K562 (cell line): ENCODE results near the gene LMBRD1. TPM values are rescaled to one million over a fixed set of nuclear protein-coding genes. Genes with fewer than 3 reads are reported as not detected.

Experiments
- CCAR2 ChIP-seq: fragments of 200-400 bp; formaldehyde crosslinking; IDR thresholded peaks from 2 replicates; pipeline ENCODE4 v1.6.1; 2017; ENCODE audit warnings: mild to moderate bottlenecking, low read depth, low read length
- COPS2 ChIP-seq: fragments of 450-650 bp; conservative IDR thresholded peaks from 2 replicates; pipeline ENCODE4 v1.6.1; 2016; ENCODE audit warnings: mild to moderate bottlenecking, moderate library complexity
- GATAD2A ChIP-seq: fragments of 450-650 bp; IDR thresholded peaks from 2 replicates; pipeline ENCODE4 v1.6.1; 2017
- KLF16 ChIP-seq: IDR thresholded peaks from 2 replicates; pipeline ENCODE4 v1.6.1; 2016; ENCODE audit warnings: antibody characterized with exemption
- MXD1 ChIP-seq: fragments of 250-450 bp; sonication (Bioruptor Pico); IDR thresholded peaks from 2 replicates; pipeline ENCODE4 v1.8.0; 2021; ENCODE audit warnings: borderline replicate concordance, mild to moderate bottlenecking, moderate library complexity; ENCODE audit not compliant: poor library complexity, severe bottlenecking
- NFIC ChIP-seq: fragments of 450-650 bp; IDR thresholded peaks from 2 replicates; pipeline ENCODE4 v1.6.1; 2017; ENCODE audit warnings: mild to moderate bottlenecking, inconsistent platforms
- NR2C2 ChIP-seq, 2 experiments: fragments of 200-800 bp in 1 of 2; sonication (Bioruptor generic) in 1 of 2; sonication (generic) in 1 of 2; formaldehyde crosslinking in 1 of 2; IDR thresholded peaks; 2 replicates each; pipeline versions ENCODE4 v1.6.1 to v1.8.0; 2016 to 2022; ENCODE audit warnings: mild to moderate bottlenecking in 1 of 2, missing compliant biosample characterization in 1 of 2, missing genetic modification characterization in 1 of 2, missing genetic modification reagents in 1 of 2
- PRPF4 ChIP-seq: fragments of 200-400 bp; formaldehyde crosslinking; IDR thresholded peaks from one replicate; pipeline ENCODE4 v1.6.1; 2017; ENCODE audit warnings: low read length, low read depth, mild to moderate bottlenecking; ENCODE audit not compliant: insufficient read depth, poor library complexity, severe bottlenecking
- RBBP5 ChIP-seq: fragments of 200-600 bp; sonication (generic); IDR thresholded peaks from 2 replicates; pipeline ENCODE4 v1.6.1; 2012; ENCODE audit warnings: borderline replicate concordance, mild to moderate bottlenecking, low read length, control low read depth, inconsistent platforms; ENCODE audit not compliant: insufficient read depth, poor library complexity, severe bottlenecking
- SMARCA4 ChIP-seq: fragments of 450-650 bp; IDR thresholded peaks from 2 replicates; pipeline ENCODE4 v1.6.1; 2016
- ZKSCAN8 ChIP-seq: fragments of 200-800 bp; sonication (Bioruptor generic); IDR thresholded peaks from 2 replicates; pipeline ENCODE4 v1.6.1; 2016; ENCODE audit warnings: missing genetic modification characterization, missing compliant biosample characterization
- ZNF766 ChIP-seq: fragments of 200-800 bp; sonication (Bioruptor generic); conservative IDR thresholded peaks from 2 replicates; pipeline ENCODE4 v1.6.1; 2016; ENCODE audit warnings: missing genetic modification characterization, missing compliant biosample characterization
- polyA plus RNA-seq, 8 experiments: library from polyadenylated mRNA; depleted of rRNA in 4 of 8; stranded (reverse) in 5 of 8; unstranded in 3 of 8; fragments of >200 nt; fragmentation: Nextera tagmentation in 2 of 8; fragmentation: Illumina TruSeq in 1 of 8; extraction: Ambion mirVana in 2 of 8; extraction: Trizol in 1 of 8; gene quantifications; 2 replicates each; pipeline versions ENCODE4 v1.2.1 to v1.2.3, GENCODE V29; 2011 to 2014; ENCODE audit warnings: inconsistent platforms in 1 of 8, missing spikeins in 1 of 8
- total RNA-seq, 7 experiments: library from RNA; depleted of rRNA in 6 of 7; stranded (reverse); fragments of >200 nt in 6 of 7; fragmentation: Illumina TruSeq in 2 of 7; extraction: Trizol in 2 of 7; gene quantifications; 2 replicates each; pipeline versions ENCODE4 v1.2.1 to v1.2.3, GENCODE V29; 2011 to 2021; ENCODE audit warnings: low replicate concordance in 1 of 7
- TF ChIP-seq, protein P1 (sequence below), 2 experiments: fragments of 450-650 bp; conservative IDR thresholded peaks; 2 replicates each; pipeline ENCODE4 v1.6.1; 2017; ENCODE audit warnings: mild to moderate bottlenecking in 2 of 2, moderate library complexity in 2 of 2
- TF ChIP-seq, protein P2 (sequence below): fragments of 250-450 bp; sonication (Bioruptor Pico); IDR thresholded peaks from 2 replicates; pipeline ENCODE4 v1.4.0; 2020; ENCODE audit warnings: mild to moderate bottlenecking, moderate library complexity
- TF ChIP-seq, protein P3 (sequence below): conservative IDR thresholded peaks from 2 replicates; pipeline ENCODE4 v1.6.1; 2011; ENCODE audit warnings: low read depth, mild to moderate bottlenecking, low read length; ENCODE audit not compliant: control insufficient read depth

Gene LMBRD1
- total and polyA plus RNA-seq, 9 of the 15 experiments (the other 6 are each of a cell fraction or from before 2014, with no cell fraction given), result 14.0 to 85.2 (median 26.5) TPM

- TF ChIP-seq NFIC (0 out of 2 replicates have a peak, but pooled peaks have one; percentile 6), ZNF766 (CRISPR knock-in tag) (peak; percentile 1; the same call in 1 of the 2 replicates), MXD1 (CRISPR knock-in tag) (no peak), COPS2 (no peak), RBBP5 (peak; percentile 47), PRPF4 (no peak), KLF16 (peak; percentile 73), CCAR2 (no peak), ZKSCAN8 (CRISPR knock-in tag) (no peak), SMARCA4 (no peak; the same call in 1 of the 2 replicates), NR2C2 (CRISPR knock-in tag; IDR thresholded peaks at IDR 0.05) (peak; percentile 14; the same call in 1 of the 2 replicates), NR2C2 (tag; IDR thresholded peaks at IDR 0.05) (peak; percentile 97), GATAD2A (no peak)
- TF ChIP-seq, protein P1, sequence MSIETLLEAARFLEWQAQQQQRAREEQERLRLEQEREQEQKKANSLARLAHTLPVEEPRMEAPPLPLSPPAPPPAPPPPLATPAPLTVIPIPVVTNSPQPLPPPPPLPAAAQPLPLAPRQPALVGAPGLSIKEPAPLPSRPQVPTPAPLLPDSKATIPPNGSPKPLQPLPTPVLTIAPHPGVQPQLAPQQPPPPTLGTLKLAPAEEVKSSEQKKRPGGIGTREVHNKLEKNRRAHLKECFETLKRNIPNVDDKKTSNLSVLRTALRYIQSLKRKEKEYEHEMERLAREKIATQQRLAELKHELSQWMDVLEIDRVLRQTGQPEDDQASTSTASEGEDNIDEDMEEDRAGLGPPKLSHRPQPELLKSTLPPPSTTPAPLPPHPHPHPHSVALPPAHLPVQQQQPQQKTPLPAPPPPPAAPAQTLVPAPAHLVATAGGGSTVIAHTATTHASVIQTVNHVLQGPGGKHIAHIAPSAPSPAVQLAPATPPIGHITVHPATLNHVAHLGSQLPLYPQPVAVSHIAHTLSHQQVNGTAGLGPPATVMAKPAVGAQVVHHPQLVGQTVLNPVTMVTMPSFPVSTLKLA (conservative IDR thresholded peaks at IDR 0.05), result peak; percentile 68 to 75
- TF ChIP-seq, protein P2, sequence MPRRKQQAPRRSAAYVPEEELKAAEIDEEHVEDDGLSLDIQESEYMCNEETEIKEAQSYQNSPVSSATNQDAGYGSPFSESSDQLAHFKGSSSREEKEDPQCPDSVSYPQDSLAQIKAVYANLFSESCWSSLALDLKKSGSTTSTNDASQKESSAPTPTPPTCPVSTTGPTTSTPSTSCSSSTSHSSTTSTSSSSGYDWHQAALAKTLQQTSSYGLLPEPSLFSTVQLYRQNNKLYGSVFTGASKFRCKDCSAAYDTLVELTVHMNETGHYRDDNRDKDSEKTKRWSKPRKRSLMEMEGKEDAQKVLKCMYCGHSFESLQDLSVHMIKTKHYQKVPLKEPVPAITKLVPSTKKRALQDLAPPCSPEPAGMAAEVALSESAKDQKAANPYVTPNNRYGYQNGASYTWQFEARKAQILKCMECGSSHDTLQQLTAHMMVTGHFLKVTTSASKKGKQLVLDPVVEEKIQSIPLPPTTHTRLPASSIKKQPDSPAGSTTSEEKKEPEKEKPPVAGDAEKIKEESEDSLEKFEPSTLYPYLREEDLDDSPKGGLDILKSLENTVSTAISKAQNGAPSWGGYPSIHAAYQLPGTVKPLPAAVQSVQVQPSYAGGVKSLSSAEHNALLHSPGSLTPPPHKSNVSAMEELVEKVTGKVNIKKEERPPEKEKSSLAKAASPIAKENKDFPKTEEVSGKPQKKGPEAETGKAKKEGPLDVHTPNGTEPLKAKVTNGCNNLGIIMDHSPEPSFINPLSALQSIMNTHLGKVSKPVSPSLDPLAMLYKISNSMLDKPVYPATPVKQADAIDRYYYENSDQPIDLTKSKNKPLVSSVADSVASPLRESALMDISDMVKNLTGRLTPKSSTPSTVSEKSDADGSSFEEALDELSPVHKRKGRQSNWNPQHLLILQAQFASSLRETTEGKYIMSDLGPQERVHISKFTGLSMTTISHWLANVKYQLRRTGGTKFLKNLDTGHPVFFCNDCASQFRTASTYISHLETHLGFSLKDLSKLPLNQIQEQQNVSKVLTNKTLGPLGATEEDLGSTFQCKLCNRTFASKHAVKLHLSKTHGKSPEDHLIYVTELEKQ (CRISPR knock-in tag), result no peak
- TF ChIP-seq, protein P3, sequence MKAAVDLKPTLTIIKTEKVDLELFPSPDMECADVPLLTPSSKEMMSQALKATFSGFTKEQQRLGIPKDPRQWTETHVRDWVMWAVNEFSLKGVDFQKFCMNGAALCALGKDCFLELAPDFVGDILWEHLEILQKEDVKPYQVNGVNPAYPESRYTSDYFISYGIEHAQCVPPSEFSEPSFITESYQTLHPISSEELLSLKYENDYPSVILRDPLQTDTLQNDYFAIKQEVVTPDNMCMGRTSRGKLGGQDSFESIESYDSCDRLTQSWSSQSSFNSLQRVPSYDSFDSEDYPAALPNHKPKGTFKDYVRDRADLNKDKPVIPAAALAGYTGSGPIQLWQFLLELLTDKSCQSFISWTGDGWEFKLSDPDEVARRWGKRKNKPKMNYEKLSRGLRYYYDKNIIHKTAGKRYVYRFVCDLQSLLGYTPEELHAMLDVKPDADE, result no peak; the same call in 1 of the 2 replicates
These were observed at the start of gene LMBRD1 (continued) for GRCh38 chr6:69796642-69797390.
